DND-41 (cell line): ENCODE data around the gene TRIP11.

Experiments used
- ATAC-seq: fragments of 200-7000 bp; cut with Tn5 transposase; 3 replicates; pipeline ENCODE4 v1.9.1; 2021; ENCODE audit warnings: low read depth; ENCODE audit not compliant: insufficient read depth
- DNase-seq: peaks from one replicate; pipeline ENCODE4 v3.0.0-alpha.2; 2020
- H2AFZ ChIP-seq: 2 replicates; pipeline ENCODE4 v1.6.0; 2012; ENCODE audit warnings: low read depth, low read length
- H3K27ac ChIP-seq: 2 replicates; pipeline ENCODE4 v1.5.1; 2012; ENCODE audit warnings: low read length, inconsistent platforms
- H3K27me3 ChIP-seq: fragments of 200-600 bp; sonication (generic); 2 replicates; pipeline ENCODE4 v1.6.0; 2012; ENCODE audit warnings: low read length, mild to moderate bottlenecking, inconsistent platforms; ENCODE audit not compliant: insufficient read depth, poor library complexity
- H3K36me3 ChIP-seq: 2 replicates; pipeline ENCODE4 v1.5.1; 2012; ENCODE audit warnings: low read length, inconsistent platforms; ENCODE audit not compliant: insufficient read depth
- H3K4me1 ChIP-seq: 2 replicates; pipeline ENCODE4 v1.5.1; 2012; ENCODE audit warnings: mild to moderate bottlenecking, low read length; ENCODE audit not compliant: insufficient read depth
- H3K4me2 ChIP-seq: 2 replicates; pipeline ENCODE4 v1.6.0; 2012; ENCODE audit warnings: mild to moderate bottlenecking, moderate library complexity, low read length, inconsistent platforms; ENCODE audit not compliant: insufficient read depth
- H3K4me3 ChIP-seq, 2 experiments: fragments of 200-600 bp in 1 of 2; shearing (Covaris generic) in 1 of 2; 2 replicates each; pipeline ENCODE4 v1.5.1; 2012 to 2016; ENCODE audit warnings: inconsistent platforms in 2 of 2, low read length in 2 of 2, mild to moderate bottlenecking in 2 of 2, low read depth in 1 of 2, moderate library complexity in 1 of 2
- H3K79me2 ChIP-seq: 2 replicates; pipeline ENCODE4 v1.6.0; 2012; ENCODE audit warnings: low read length, inconsistent platforms; ENCODE audit not compliant: insufficient read depth
- H3K9ac ChIP-seq: 2 replicates; pipeline ENCODE4 v1.6.0; 2012; ENCODE audit warnings: low read depth, mild to moderate bottlenecking, inconsistent platforms, low read length, moderate library complexity
- H3K9me3 ChIP-seq: 2 replicates; pipeline ENCODE4 v1.5.1; 2012; ENCODE audit warnings: low read length, moderate library complexity, mild to moderate bottlenecking, inconsistent platforms; ENCODE audit not compliant: insufficient read depth, severe bottlenecking
- H4K20me1 ChIP-seq: 2 replicates; pipeline ENCODE4 v1.6.0; 2012; ENCODE audit warnings: low read length; ENCODE audit not compliant: insufficient read depth
- CTCF ChIP-seq: IDR thresholded peaks from 2 replicates; pipeline ENCODE4 v1.5.1; 2012; ENCODE audit warnings: borderline replicate concordance, low read length, moderate library complexity, mild to moderate bottlenecking; ENCODE audit not compliant: poor library complexity, severe bottlenecking; ENCODE audit errors: extremely low read depth
- EZH2 ChIP-seq: IDR thresholded peaks from 3 replicates; pipeline ENCODE4 v1.6.1; 2012; ENCODE audit warnings: borderline replicate concordance, low read depth, mild to moderate bottlenecking, moderate library complexity, low read length, inconsistent platforms; ENCODE audit not compliant: severe bottlenecking

Gene TRIP11

GRCh38 chr14:91977884-91978283 lies 62.0 kb downstream of the TRIP11 start:
- H3K9me3 ChIP-seq = no peaks in the 10 kb centered on the region
- H3K9ac ChIP-seq = no peak overlapping the region
- ATAC-seq (no peak), DNase-seq (no peak)
- TF ChIP-seq CTCF = no peak
- TF ChIP-seq EZH2 = no peak
- H3K27me3 ChIP-seq = no peaks in the 10 kb centered on the region
- no peak overlapping the region for H3K27ac ChIP-seq
- H3K4me3 ChIP-seq = no peak overlapping the region
- H4K20me1 ChIP-seq = no peaks in the 10 kb centered on the region; the same call in 1 of the 2 replicates
- H2AFZ ChIP-seq = no peak overlapping the region
- H3K79me2 ChIP-seq = no peaks in the 10 kb centered on the region
- H3K4me2 ChIP-seq = no peak overlapping the region
- H3K36me3 ChIP-seq = peaks cover 64% of the 10 kb centered on the region
- no peaks in the 10 kb centered on the region for H3K4me1 ChIP-seq

GRCh38 chr14:91975763-91976162 lies 64.1 kb downstream of the TRIP11 start:
- Histone ChIP-seq H3K4me1 (no peaks in the 10 kb centered on the region), H3K79me2 (no peaks in the 10 kb centered on the region), H3K36me3 (peaks cover 66% of the 10 kb centered on the region), H3K9ac (no peak overlapping the region), H2AFZ (no peak overlapping the region), H4K20me1 (no peaks in the 10 kb centered on the region), H3K4me3 (no peak overlapping the region), H3K27ac (no peak overlapping the region), H3K4me2 (no peak overlapping the region), H3K27me3 (no peaks in the 10 kb centered on the region), H3K9me3 (no peaks in the 10 kb centered on the region)
- DNase-seq = no peak
- ATAC-seq = no peak
- TF ChIP-seq EZH2 (no peak), CTCF (no peak)

- Histone ChIP-seq H3K4me1 (no peaks in the 10 kb centered on the region), H3K36me3 (peaks cover 63% of the 10 kb centered on the region), H3K9me3 (no peaks in the 10 kb centered on the region), H3K4me3 (no peak overlapping the region), H3K9ac (no peak overlapping the region), H3K27ac (no peak overlapping the region), H4K20me1 (no peaks in the 10 kb centered on the region), H3K4me2 (no peak overlapping the region), H3K79me2 (no peaks in the 10 kb centered on the region), H3K27me3 (no peaks in the 10 kb centered on the region), H2AFZ (no peak overlapping the region)
- DNase-seq = no peak
- TF ChIP-seq CTCF = no peak
- ATAC-seq = no peak
Observed at GRCh38 chr14:91971188-91971778, 68.6 kb downstream of the TRIP11 start.

- TF ChIP-seq EZH2 (no peak), CTCF (no peak)
- Histone ChIP-seq H3K36me3 (peaks cover 43% of the 10 kb centered on the region), H3K4me2 (no peak overlapping the region), H4K20me1 (no peaks in the 10 kb centered on the region), H3K27ac (no peak overlapping the region), H3K27me3 (no peaks in the 10 kb centered on the region), H2AFZ (no peak overlapping the region), H3K79me2 (no peaks in the 10 kb centered on the region), H3K9ac (no peak overlapping the region), H3K9me3 (no peaks in the 10 kb centered on the region), H3K4me3 (no peak overlapping the region), H3K4me1 (no peaks in the 10 kb centered on the region)
- DNase-seq = no peak
- ATAC-seq = no peak
Observed at GRCh38 chr14:91968280-91968679, 71.6 kb downstream of the TRIP11 start.
